Measurements from ENCODE around the gene MYORG. TPM values are rescaled to one million over a fixed set of nuclear protein-coding genes. Genes with fewer than 3 reads are reported as not detected.

The MYORG gene
- total RNA-seq, 2 experiments from 2014 or later = 0.98 to 3.9 TPM

GRCh38 chr9:34384368-34385165 lies 7.9 kb upstream of the MYORG start:
- Histone ChIP-seq H3K36me3 (ENCODE audit: insufficient read depth, low read length) (no peaks in the 10 kb centered on the region), H4K20me1 (ENCODE audit: insufficient read depth, low read length) (no peaks in the 10 kb centered on the region), H3K4me3 (ENCODE audit: low read depth, low read length, poor library complexity, severe bottlenecking) (no peak overlapping the region), H3K4me2 (ENCODE audit: low read length) (no peak overlapping the region), H3K9me2 (ENCODE audit: insufficient read depth, low read length) (no peaks in the 10 kb centered on the region), H2AFZ (ENCODE audit: low read length) (no peak overlapping the region), H3K79me2 (ENCODE audit: insufficient read depth, low read depth, low read length) (no peaks in the 10 kb centered on the region), H3K4me1 (ENCODE audit: insufficient read depth, low read length, poor library complexity, severe bottlenecking) (peaks cover 17% of the 10 kb centered on the region), H3K9me3 (ENCODE audit: low read length) (no peaks in the 10 kb centered on the region), H3K27ac (ENCODE audit: low read depth, low read length, poor library complexity, severe bottlenecking) (no peak overlapping the region)
- BruUV-seq (replicated peaks) = no TSS peak
- intact Hi-C loops (cut with micrococcal nuclease; ENCODE audit: unreplicated experiment) = no loop called here
- ChIA-PET CTCF (ENCODE audit: unreplicated experiment) (no interaction called here), POLR2A (interaction anchor here (0.5 kb wide), 1 partner anchor 170 kb away, joined by 3 read pairs; no protein-coding TSS in a partner anchor)
- no peak for DNase-seq (ENCODE audit: low spot score)
- TF ChIP-seq, protein P1, sequence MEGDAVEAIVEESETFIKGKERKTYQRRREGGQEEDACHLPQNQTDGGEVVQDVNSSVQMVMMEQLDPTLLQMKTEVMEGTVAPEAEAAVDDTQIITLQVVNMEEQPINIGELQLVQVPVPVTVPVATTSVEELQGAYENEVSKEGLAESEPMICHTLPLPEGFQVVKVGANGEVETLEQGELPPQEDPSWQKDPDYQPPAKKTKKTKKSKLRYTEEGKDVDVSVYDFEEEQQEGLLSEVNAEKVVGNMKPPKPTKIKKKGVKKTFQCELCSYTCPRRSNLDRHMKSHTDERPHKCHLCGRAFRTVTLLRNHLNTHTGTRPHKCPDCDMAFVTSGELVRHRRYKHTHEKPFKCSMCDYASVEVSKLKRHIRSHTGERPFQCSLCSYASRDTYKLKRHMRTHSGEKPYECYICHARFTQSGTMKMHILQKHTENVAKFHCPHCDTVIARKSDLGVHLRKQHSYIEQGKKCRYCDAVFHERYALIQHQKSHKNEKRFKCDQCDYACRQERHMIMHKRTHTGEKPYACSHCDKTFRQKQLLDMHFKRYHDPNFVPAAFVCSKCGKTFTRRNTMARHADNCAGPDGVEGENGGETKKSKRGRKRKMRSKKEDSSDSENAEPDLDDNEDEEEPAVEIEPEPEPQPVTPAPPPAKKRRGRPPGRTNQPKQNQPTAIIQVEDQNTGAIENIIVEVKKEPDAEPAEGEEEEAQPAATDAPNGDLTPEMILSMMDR (conservative IDR thresholded peaks at IDR 0.05; ENCODE audit: low read length) = no peak
- no peak for TF ChIP-seq EZH2phosphoT487 (IDR thresholded peaks at IDR 0.05; ENCODE audit: borderline replicate concordance, low read depth, low read length)

DNA sequence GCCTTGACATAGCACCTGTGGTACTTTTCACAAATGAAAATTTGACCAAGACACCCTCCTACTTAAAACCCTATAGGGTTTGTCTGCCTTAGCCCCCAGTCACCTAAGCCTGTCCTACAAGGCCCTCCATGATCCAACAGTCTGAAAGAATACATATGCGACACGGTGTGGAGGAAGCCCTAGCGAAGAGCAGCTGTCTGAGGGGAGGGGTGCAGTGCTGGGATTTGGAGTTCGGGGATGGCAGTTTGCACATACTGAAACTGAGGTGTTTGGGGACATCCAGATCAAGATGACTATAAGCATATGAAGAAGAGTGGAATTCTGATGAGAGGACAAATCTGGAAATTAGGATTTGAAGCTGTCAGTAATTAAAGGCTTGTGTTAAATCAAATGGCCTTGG lies 7.2 kb upstream of the MYORG start:
- intact Hi-C loops (cut with micrococcal nuclease; ENCODE audit: unreplicated experiment) = no loop called here
- H3K4me3 ChIP-seq (ENCODE audit: low read depth, low read length, poor library complexity, severe bottlenecking) = no peak overlapping the region
- no TSS peak for BruUV-seq (replicated peaks)

More for the DNA sequence above, 7.2 kb upstream of the MYORG start:
- Histone ChIP-seq H4K20me1 (ENCODE audit: insufficient read depth, low read length) (no peaks in the 10 kb centered on the region), H2AFZ (ENCODE audit: low read length) (no peak overlapping the region), H3K9me3 (ENCODE audit: low read length) (no peaks in the 10 kb centered on the region), H3K36me3 (ENCODE audit: insufficient read depth, low read length) (no peaks in the 10 kb centered on the region), H3K4me2 (ENCODE audit: low read length) (no peak overlapping the region), H3K27ac (ENCODE audit: low read depth, low read length, poor library complexity, severe bottlenecking) (no peak overlapping the region), H3K9me2 (ENCODE audit: insufficient read depth, low read length) (no peaks in the 10 kb centered on the region), H3K4me1 (ENCODE audit: insufficient read depth, low read length, poor library complexity, severe bottlenecking) (peaks cover 23% of the 10 kb centered on the region), H3K79me2 (ENCODE audit: insufficient read depth, low read depth, low read length) (no peaks in the 10 kb centered on the region)
- ChIA-PET POLR2A (no interaction called here), CTCF (ENCODE audit: unreplicated experiment) (no interaction called here)
- TF ChIP-seq EZH2phosphoT487 (IDR thresholded peaks at IDR 0.05; ENCODE audit: borderline replicate concordance, low read depth, low read length) = no peak
- TF ChIP-seq, protein P1 (conservative IDR thresholded peaks at IDR 0.05; ENCODE audit: low read length) = no peak
- DNase-seq (ENCODE audit: low spot score) = no peak
